Tibial nerve (tissue), 4 donors: ENCODE measurements around the gene FLVCR2. TPM values are rescaled to one million over a fixed set of nuclear protein-coding genes. Genes with fewer than 3 reads are reported as not detected.
A peak's percentile ranks its signal among the peaks of the same experiment; 100 is the strongest.

Experiments used
- DNase-seq, 2 donors: peaks; one replicate each; pipeline ENCODE4 v3.0.0-alpha.2; 2019; ENCODE audit warnings: low spot score in 2 of 2
- H3K27ac ChIP-seq, 4 donors: fragments of 200-600 bp; sonication (generic) in 3 of 4; one replicate each; pipeline ENCODE4 v1.5.1; 2017 to 2019; ENCODE audit warnings: mild to moderate bottlenecking in 1 of 4
- H3K27me3 ChIP-seq, 2 donors: fragments of 200-600 bp; sonication (generic) in 1 of 2; one replicate each; pipeline versions ENCODE4 v1.5.1 to v1.6.0; 2017 to 2019
- H3K36me3 ChIP-seq, 3 donors: fragments of 200-600 bp; sonication (generic); one replicate each; pipeline ENCODE4 v1.5.1; 2018 to 2019
- H3K4me1 ChIP-seq, 4 donors: fragments of 200-600 bp; sonication (generic) in 3 of 4; one replicate each; pipeline ENCODE4 v1.5.1; 2017 to 2019
- H3K4me3 ChIP-seq, 4 donors: fragments of 200-600 bp; sonication (generic) in 3 of 4; one replicate each; pipeline ENCODE4 v1.5.1; 2017 to 2019; ENCODE audit warnings: mild to moderate bottlenecking in 1 of 4, moderate library complexity in 1 of 4
- H3K9me3 ChIP-seq, 4 donors: fragments of 200-600 bp; sonication (generic) in 3 of 4; one replicate each; pipeline ENCODE4 v1.5.1; 2017 to 2019
- CTCF ChIP-seq, 5 experiments: fragments of 200-600 bp in 3 of 5; fragments of 450-650 bp in 2 of 5; sonication (generic) in 3 of 5; IDR thresholded peaks; one replicate each; pipeline ENCODE4 v1.5.1; 2016 to 2019; ENCODE audit warnings: antibody characterized with exemption in 5 of 5, mild to moderate bottlenecking in 3 of 5, moderate library complexity in 2 of 5
- EP300 ChIP-seq, 2 donors: sonication (generic); formaldehyde crosslinking; IDR thresholded peaks; one replicate each; pipeline ENCODE4 v1.6.1; 2017; ENCODE audit warnings: antibody characterized with exemption in 2 of 2, mild to moderate bottlenecking in 1 of 2
- POLR2A ChIP-seq, 2 donors: fragments of 450-650 bp; IDR thresholded peaks; one replicate each; pipeline ENCODE4 v1.6.1; 2017; ENCODE audit warnings: antibody characterized with exemption in 2 of 2, mild to moderate bottlenecking in 2 of 2, moderate library complexity in 2 of 2
- WGBS, 2 donors: methylation state at CpG; one replicate each; pipeline ENCODE4 v1.1.5; 2018; 5-methylcytosine and 5-hydroxymethylcytosine counted together
- total RNA-seq, 4 donors: library from RNA; depleted of rRNA; stranded (reverse); fragments of >200 nt; gene quantifications; one replicate each; pipeline ENCODE4 v1.1.0, GENCODE V29; 2016

FLVCR2 gene
- total RNA-seq, 4 donors from 2014 or later = 65.9 to 86.1 (median 74.4) TPM

- H3K27ac ChIP-seq = no peak overlapping the region
- no peak overlapping the region for H3K4me3 ChIP-seq
- WGBS, 2 donors = 75 to 79% methylated on average over 2 of the region's 2 CpGs
- H3K4me1 ChIP-seq = peaks cover 0 to 10% (median 2%) of the 10 kb centered on the region in 4 donors
- H3K9me3 ChIP-seq = peaks cover 0 to under 1% (median 0%) of the 10 kb centered on the region in 4 donors
- H3K36me3 ChIP-seq = peaks cover 0 to 36% (median 0%) of the 10 kb centered on the region in 3 donors
- TF ChIP-seq POLR2A (IDR thresholded peaks at IDR 0.05) = no peak
- TF ChIP-seq CTCF (IDR thresholded peaks at IDR 0.05) = no peak
- no peak for TF ChIP-seq EP300 (IDR thresholded peaks at IDR 0.05)
- no peak for DNase-seq
- H3K27me3 ChIP-seq = no peaks in the 10 kb centered on the region
Measured at GRCh38 chr14:75667099-75667765, 88.8 kb downstream of the FLVCR2 start.

- TF ChIP-seq POLR2A (IDR thresholded peaks at IDR 0.05) = peak in 1 of 2 donors; percentile 1
- no peak for TF ChIP-seq CTCF (IDR thresholded peaks at IDR 0.05)
- H3K4me3 ChIP-seq = no peak overlapping the region
- WGBS, 2 donors = 91 to 92% methylated on average over 1 of the region's 1 CpG
Measured at GRCh38 chr14:75672605-75673192, 94.3 kb downstream of the FLVCR2 start.

GRCh38 chr14:75673345-75674035 lies 95.1 kb downstream of the FLVCR2 start:
- DNase-seq = no peak
- Histone ChIP-seq H3K27ac (no peak overlapping the region), H3K27me3 (no peaks in the 10 kb centered on the region), H3K9me3 (peaks cover 0 to 7% (median 0%) of the 10 kb centered on the region in 4 donors), H3K4me3 (no peak overlapping the region), H3K36me3 (peaks cover 0 to 46% (median 0%) of the 10 kb centered on the region in 3 donors), H3K4me1 (no peaks in the 10 kb centered on the region)
- TF ChIP-seq EP300 (IDR thresholded peaks at IDR 0.05) (no peak), CTCF (IDR thresholded peaks at IDR 0.05) (no peak)
- 95% methylated on average over 4 of the region's 4 CpGs for WGBS, 2 donors

More at GRCh38 chr14:75672605-75673192, 94.3 kb downstream of the FLVCR2 start:
- H3K9me3 ChIP-seq = peaks cover 0 to 7% (median 0%) of the 10 kb centered on the region in 4 donors
- H3K4me1 ChIP-seq = no peaks in the 10 kb centered on the region
- peaks cover 0 to 46% (median 0%) of the 10 kb centered on the region in 3 donors for H3K36me3 ChIP-seq
- no peak for DNase-seq
- no peak overlapping the region for H3K27ac ChIP-seq
- no peaks in the 10 kb centered on the region for H3K27me3 ChIP-seq

- H3K36me3 ChIP-seq = peaks cover 0 to 28% (median 0%) of the 10 kb centered on the region in 3 donors
- no peaks in the 10 kb centered on the region for H3K4me1 ChIP-seq
- no peak overlapping the region for H3K4me3 ChIP-seq
- WGBS, 2 donors = 81 to 83% methylated on average over 2 of the region's 2 CpGs
- H3K27ac ChIP-seq = no peak overlapping the region
- no peak for DNase-seq
- H3K27me3 ChIP-seq = no peaks in the 10 kb centered on the region
- peaks cover 0 to 7% (median 0%) of the 10 kb centered on the region in 4 donors for H3K9me3 ChIP-seq
- TF ChIP-seq POLR2A (IDR thresholded peaks at IDR 0.05) = no peak
- no peak for TF ChIP-seq EP300 (IDR thresholded peaks at IDR 0.05)
- TF ChIP-seq CTCF (IDR thresholded peaks at IDR 0.05) = no peak
Measured at GRCh38 chr14:75675265-75675960, 97.0 kb downstream of the FLVCR2 start.
